NCI-H1694 treated with DMSO at 0.1 percent for 48 hours (cell line): ENCODE results near the gene POLG.

Experiments
- DNase-seq: peaks from one replicate; lab custom pipeline; 2025; lab: John Stamatoyannopoulos, UW

Gene POLG

GRCh38 chr15:89334510-89335297 is at the start of gene POLG:
TSS of gene POLG (minus strand) at chr15:89334824. CDS start at chr15:89333754, 1,070 bp downstream.
- DNase-seq: peak; percentile 93

GRCh38 chr15:89384176-89384604 is 49.6 kb upstream of the POLG start:
- DNase-seq: no peak

DNA sequence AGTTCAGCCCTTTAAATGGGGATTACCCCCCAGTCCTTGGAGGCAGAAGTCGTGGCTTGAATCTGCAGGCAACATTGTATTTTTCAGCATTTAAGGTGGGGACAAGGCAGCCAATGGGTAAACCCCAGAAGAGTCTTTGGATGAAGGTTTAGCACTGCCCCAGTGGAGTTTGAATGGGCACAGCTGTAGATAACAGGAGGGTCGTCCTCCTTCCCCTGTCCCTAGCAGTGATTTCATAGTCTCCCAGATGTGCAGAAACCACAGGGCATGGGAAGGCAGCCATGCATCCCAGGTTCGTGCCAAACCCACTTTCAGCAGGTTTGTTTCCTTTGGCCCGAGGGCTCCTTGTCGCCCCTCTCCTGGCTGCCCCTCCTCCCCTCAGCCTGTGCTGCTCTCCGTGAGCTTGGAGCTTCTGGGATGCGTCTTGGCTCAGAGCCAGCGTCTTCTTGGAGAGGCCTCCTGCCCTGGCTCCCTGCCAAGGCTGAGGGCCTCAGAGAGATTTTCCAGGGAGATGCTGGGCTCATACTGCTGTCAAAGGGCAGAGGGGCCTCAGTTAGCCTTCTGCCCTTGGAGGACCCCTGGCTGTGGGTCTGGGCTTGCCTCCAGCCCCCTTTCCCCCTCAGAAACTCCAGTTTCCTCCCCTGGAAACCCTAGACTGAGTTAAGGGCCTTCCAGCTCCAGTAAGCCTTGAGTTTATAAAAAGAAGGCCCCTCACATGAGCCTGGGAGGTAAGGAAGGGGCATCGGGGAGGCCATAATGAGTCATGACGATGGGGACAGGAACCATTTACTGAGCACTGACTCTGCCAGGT is 48.9 kb upstream of the POLG start:
- DNase-seq: peak; percentile 29

DNA sequence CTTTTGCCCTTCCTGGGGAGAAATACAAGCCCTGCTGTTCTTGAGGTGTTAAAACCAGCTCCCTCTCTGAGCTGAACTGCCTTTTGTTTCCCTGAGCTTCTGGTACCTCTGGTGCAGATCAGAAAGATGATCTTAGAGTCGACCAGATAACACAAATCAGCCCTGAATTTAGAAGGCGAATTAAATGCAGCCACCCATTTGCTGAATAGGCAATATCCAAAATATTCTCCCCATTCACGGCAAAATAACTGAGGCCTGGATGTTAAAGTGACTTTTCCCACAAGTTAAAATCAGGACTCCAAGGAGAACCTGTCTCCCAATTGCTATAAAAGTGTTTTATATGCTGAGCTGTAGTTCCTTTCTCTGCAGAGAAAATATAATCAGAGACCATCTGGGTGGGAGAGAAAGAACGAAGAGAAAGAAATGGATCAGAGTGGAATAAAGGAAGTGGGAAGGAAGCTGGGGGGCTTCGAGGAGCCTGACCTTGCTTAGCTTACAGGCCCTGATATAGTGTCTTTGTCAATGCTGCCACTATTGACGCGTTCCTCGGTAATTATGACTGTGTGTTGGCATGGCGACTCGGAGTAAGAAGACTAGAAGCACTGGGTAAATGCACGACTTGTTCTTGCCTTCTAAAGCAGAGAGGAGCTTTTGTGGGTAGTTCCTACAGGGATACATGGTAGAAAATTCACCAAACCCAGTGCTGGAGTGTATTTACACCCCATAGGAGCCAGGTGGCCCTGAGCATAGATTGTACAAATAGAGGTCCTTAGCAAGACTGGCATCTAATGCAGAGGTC is 47.5 kb upstream of the POLG start:
- no peak for DNase-seq

- DNase-seq: no peak
Observed at GRCh38 chr15:89381331-89381730, 46.7 kb upstream of the POLG start.

DNA sequence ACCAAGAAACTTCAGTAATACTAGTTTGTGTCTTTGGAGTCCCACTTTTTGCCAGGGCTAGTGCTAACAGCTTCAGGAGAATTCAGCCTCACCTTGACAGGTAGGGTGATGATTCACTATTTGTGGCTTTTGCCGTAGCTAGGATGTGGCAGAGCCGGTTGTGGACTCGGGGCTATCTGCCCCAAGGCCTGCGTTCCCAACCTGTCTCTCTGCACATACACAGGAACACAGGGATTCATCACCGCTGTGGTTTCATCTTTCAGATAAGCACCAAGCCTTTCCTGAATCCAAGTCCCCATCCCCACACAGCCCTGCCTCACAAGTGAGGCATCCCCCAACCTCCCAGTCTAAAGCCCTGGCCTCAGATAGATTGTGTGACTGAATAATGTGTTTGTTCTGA is 45.2 kb upstream of the POLG start:
- DNase-seq: no peak

GRCh38 chr15:89379251-89379695 is 44.6 kb upstream of the POLG start:
- no peak for DNase-seq

- DNase-seq: no peak
Observed at GRCh38 chr15:89378296-89379151, 43.9 kb upstream of the POLG start.

GRCh38 chr15:89377842-89378295 is 43.2 kb upstream of the POLG start:
- no peak for DNase-seq

GRCh38 chr15:89377024-89377841 is 42.6 kb upstream of the POLG start:
- DNase-seq: no peak

- no peak for DNase-seq
Observed at GRCh38 chr15:89376388-89376787, 41.8 kb upstream of the POLG start.

DNA sequence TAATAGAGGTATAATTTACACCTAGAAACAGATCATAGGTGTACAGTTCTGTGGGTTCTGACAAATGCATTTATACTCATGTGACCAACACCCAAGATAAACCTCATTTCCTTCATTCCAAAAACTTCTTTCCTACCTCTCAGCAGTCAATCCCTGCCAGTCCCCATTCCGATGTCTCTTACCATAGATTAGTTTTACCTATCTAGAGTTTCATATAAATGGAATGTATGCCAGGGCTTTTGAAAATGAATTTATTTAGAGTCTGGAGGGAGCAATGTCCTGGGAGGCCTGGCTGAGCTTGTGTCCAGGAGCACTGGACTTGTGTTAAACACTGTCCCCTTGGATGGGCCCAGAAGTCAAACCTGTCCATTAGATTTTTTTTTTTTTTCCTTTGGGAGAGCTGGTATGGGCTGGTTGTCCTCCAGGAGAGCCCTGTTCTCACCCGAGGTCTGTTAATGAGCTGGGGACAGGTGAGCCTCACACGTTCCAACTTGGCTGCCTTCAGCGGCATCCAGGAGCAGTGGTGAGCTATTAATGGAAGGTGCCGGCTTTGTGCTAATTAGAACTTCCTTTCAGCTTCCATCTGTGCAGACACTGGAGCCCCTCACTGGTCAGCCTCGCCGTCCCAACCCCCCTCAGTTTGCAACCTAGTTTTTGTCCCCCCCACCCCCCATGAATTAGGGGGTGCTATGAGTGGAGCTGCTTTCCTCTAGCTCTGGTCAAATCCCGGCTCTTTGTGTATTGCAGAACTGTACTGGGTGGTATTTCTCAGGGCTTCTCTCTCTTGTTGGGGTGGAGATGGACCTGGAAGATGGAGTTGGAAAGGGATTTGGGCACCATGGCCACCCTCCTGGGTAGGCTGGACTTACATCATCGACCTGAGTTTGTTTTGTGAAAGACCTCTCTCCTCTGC is 40.7 kb upstream of the POLG start:
- no peak for DNase-seq

GRCh38 chr15:89374086-89374981 is 39.7 kb upstream of the POLG start:
- DNase-seq: no peak

GRCh38 chr15:89372069-89372935 is 37.7 kb upstream of the POLG start:
- no peak for DNase-seq

- DNase-seq: no peak
Observed at GRCh38 chr15:89371228-89372044, 36.8 kb upstream of the POLG start.

GRCh38 chr15:89370978-89371227 is 36.3 kb upstream of the POLG start:
- no peak for DNase-seq
